ENCODE results near the gene ANKRD66. TPM values are rescaled to one million over a fixed set of nuclear protein-coding genes. Genes with fewer than 3 reads are reported as not detected.

ANKRD66 gene
- total RNA-seq, 1 donor from 2014 or later, result not detected

- TF ChIP-seq CTCF (IDR thresholded peaks at IDR 0.05) (no peak), POLR2AphosphoS5 (IDR thresholded peaks at IDR 0.05; ENCODE audit: insufficient read depth in 1 of 2, low read depth in 1 of 2) (no peak), POLR2A (IDR thresholded peaks at IDR 0.05) (no peak)
- no peak overlapping the region for H3K27ac ChIP-seq
- H3K36me3 ChIP-seq, result no peaks in the 10 kb centered on the region
- H3K4me1 ChIP-seq, result no peaks in the 10 kb centered on the region
- DNase-seq (ENCODE audit: extremely low spot score in 2 of 2), result no peak
- no peaks in the 10 kb centered on the region for H3K9me3 ChIP-seq
- H3K27me3 ChIP-seq, result no peaks in the 10 kb centered on the region
- intact Hi-C loops (cut with DNase I), result no loop called here
- H3K4me3 ChIP-seq, result no peak overlapping the region
These were observed 27.6 kb upstream of the ANKRD66 start for GRCh38 chr6:46719099-46719498.

- Histone ChIP-seq H3K27ac (no peak overlapping the region), H3K4me3 (no peak overlapping the region), H3K36me3 (no peaks in the 10 kb centered on the region), H3K9me3 (no peaks in the 10 kb centered on the region), H3K4me1 (no peaks in the 10 kb centered on the region), H3K27me3 (no peaks in the 10 kb centered on the region)
- no peak for DNase-seq (ENCODE audit: extremely low spot score in 2 of 2)
- intact Hi-C loops (cut with DNase I), result no loop called here
- no peak for TF ChIP-seq CTCF (IDR thresholded peaks at IDR 0.05)
- TF ChIP-seq POLR2A (IDR thresholded peaks at IDR 0.05), result no peak
- TF ChIP-seq POLR2AphosphoS5 (IDR thresholded peaks at IDR 0.05; ENCODE audit: insufficient read depth in 1 of 2, low read depth in 1 of 2), result no peak
These were observed 26.3 kb upstream of the ANKRD66 start for GRCh38 chr6:46720401-46720800.

GRCh38 chr6:46729787-46730326 is 16.9 kb upstream of the ANKRD66 start:
- Histone ChIP-seq H3K36me3 (no peaks in the 10 kb centered on the region), H3K4me3 (no peak overlapping the region), H3K9me3 (no peaks in the 10 kb centered on the region), H3K4me1 (peaks cover 7% of the 10 kb centered on the region), H3K27me3 (no peaks in the 10 kb centered on the region), H3K27ac (no peak overlapping the region)
- no peak for TF ChIP-seq POLR2AphosphoS5 (IDR thresholded peaks at IDR 0.05; ENCODE audit: insufficient read depth in 1 of 2, low read depth in 1 of 2)
- no peak for TF ChIP-seq POLR2A (IDR thresholded peaks at IDR 0.05)
- TF ChIP-seq CTCF (IDR thresholded peaks at IDR 0.05), result no peak
- no peak for DNase-seq (ENCODE audit: extremely low spot score in 2 of 2)
- intact Hi-C loops (cut with DNase I), result no loop called here

- H3K4me1 ChIP-seq, result peaks cover 13% of the 10 kb centered on the region
- no peak for DNase-seq (ENCODE audit: extremely low spot score in 2 of 2)
- H3K9me3 ChIP-seq, result no peaks in the 10 kb centered on the region
- H3K27me3 ChIP-seq, result no peaks in the 10 kb centered on the region
- no peak for TF ChIP-seq CTCF (IDR thresholded peaks at IDR 0.05)
- TF ChIP-seq POLR2A (IDR thresholded peaks at IDR 0.05), result no peak
- no peak for TF ChIP-seq POLR2AphosphoS5 (IDR thresholded peaks at IDR 0.05; ENCODE audit: insufficient read depth in 1 of 2, low read depth in 1 of 2)
- no peaks in the 10 kb centered on the region for H3K36me3 ChIP-seq
- intact Hi-C loops (cut with DNase I), result no loop called here
- H3K4me3 ChIP-seq, result no peak overlapping the region
- no peak overlapping the region for H3K27ac ChIP-seq
These were observed 15.7 kb upstream of the ANKRD66 start for GRCh38 chr6:46730921-46731461.

GRCh38 chr6:46733341-46733801 is 13.4 kb upstream of the ANKRD66 start:
- no peaks in the 10 kb centered on the region for H3K27me3 ChIP-seq
- H3K4me1 ChIP-seq, result peaks cover 13% of the 10 kb centered on the region

More at GRCh38 chr6:46733341-46733801, 13.4 kb upstream of the ANKRD66 start:
- TF ChIP-seq POLR2A (IDR thresholded peaks at IDR 0.05), result no peak
- TF ChIP-seq CTCF (IDR thresholded peaks at IDR 0.05), result no peak
- TF ChIP-seq POLR2AphosphoS5 (IDR thresholded peaks at IDR 0.05; ENCODE audit: insufficient read depth in 1 of 2, low read depth in 1 of 2), result no peak
- DNase-seq (ENCODE audit: extremely low spot score in 2 of 2), result no peak
- Histone ChIP-seq H3K4me3 (no peak overlapping the region), H3K27ac (no peak overlapping the region), H3K36me3 (no peaks in the 10 kb centered on the region), H3K9me3 (no peaks in the 10 kb centered on the region)
- intact Hi-C loops (cut with DNase I), result no loop called here
